Endothelial cell (in vitro differentiated cells): ENCODE results near the gene SREBF1. TPM values are rescaled to one million over a fixed set of nuclear protein-coding genes. Genes with fewer than 3 reads are reported as not detected.

ENCODE experiments used
- DNase-seq: peaks from one replicate; pipeline ENCODE4 v3.0.0; 2021; ENCODE audit warnings: low spot score
- H3K27ac Mint-ChIP-seq: one replicate; pipeline ENCODE4 v1.8.0; 2021; ENCODE audit warnings: mixed read lengths, inconsistent platforms; ENCODE audit not compliant: unreplicated experiment
- H3K27me3 Mint-ChIP-seq: one replicate; pipeline ENCODE4 v1.8.0; 2021; ENCODE audit warnings: mild to moderate bottlenecking, moderate library complexity, mixed read lengths, inconsistent platforms; ENCODE audit not compliant: unreplicated experiment
- H3K36me3 Mint-ChIP-seq: one replicate; pipeline ENCODE4 v1.8.0; 2021; ENCODE audit warnings: mild to moderate bottlenecking, low read depth, mixed read lengths, inconsistent platforms; ENCODE audit not compliant: unreplicated experiment
- H3K4me1 Mint-ChIP-seq: one replicate; pipeline ENCODE4 v1.8.0; 2021; ENCODE audit warnings: mild to moderate bottlenecking, mixed read lengths, inconsistent platforms; ENCODE audit not compliant: unreplicated experiment
- H3K4me3 Mint-ChIP-seq: one replicate; pipeline ENCODE4 v1.8.0; 2021; ENCODE audit warnings: mild to moderate bottlenecking, mixed read lengths, inconsistent platforms; ENCODE audit not compliant: unreplicated experiment
- H3K9me3 Mint-ChIP-seq: one replicate; pipeline ENCODE4 v1.8.0; 2021; ENCODE audit warnings: mixed read lengths, inconsistent platforms; ENCODE audit not compliant: unreplicated experiment
- total RNA-seq: library from RNA; stranded (reverse); fragmentation: NEBNext Ultra II Directional; extraction: Animal tissue kit (Norgen Biotek cat#: 25700); gene quantifications from one replicate; pipeline ENCODE4 v1.2.1, GENCODE V29; 2021; ENCODE audit not compliant: unreplicated experiment
- TF ChIP-seq, protein P1 (sequence below): fragments of 200-600 bp; sonication (generic); IDR thresholded peaks from one replicate; pipeline ENCODE4 v1.5.0; 2021; ENCODE audit warnings: antibody characterized with exemption; ENCODE audit not compliant: unreplicated experiment

The SREBF1 gene
- total RNA-seq, 1 donor from 2014 or later, result 146 TPM

GRCh38 chr17:17852930-17853329 is 16.1 kb upstream of the SREBF1 start:
- Mint-ChIP-seq H3K9me3 (no peaks in the 10 kb centered on the region), H3K4me1 (peaks cover 10% of the 10 kb centered on the region), H3K4me3 (no peak overlapping the region), H3K36me3 (no peaks in the 10 kb centered on the region), H3K27ac (no peak overlapping the region), H3K27me3 (peaks cover 2% of the 10 kb centered on the region)
- no peak for DNase-seq
- TF ChIP-seq, protein P1, sequence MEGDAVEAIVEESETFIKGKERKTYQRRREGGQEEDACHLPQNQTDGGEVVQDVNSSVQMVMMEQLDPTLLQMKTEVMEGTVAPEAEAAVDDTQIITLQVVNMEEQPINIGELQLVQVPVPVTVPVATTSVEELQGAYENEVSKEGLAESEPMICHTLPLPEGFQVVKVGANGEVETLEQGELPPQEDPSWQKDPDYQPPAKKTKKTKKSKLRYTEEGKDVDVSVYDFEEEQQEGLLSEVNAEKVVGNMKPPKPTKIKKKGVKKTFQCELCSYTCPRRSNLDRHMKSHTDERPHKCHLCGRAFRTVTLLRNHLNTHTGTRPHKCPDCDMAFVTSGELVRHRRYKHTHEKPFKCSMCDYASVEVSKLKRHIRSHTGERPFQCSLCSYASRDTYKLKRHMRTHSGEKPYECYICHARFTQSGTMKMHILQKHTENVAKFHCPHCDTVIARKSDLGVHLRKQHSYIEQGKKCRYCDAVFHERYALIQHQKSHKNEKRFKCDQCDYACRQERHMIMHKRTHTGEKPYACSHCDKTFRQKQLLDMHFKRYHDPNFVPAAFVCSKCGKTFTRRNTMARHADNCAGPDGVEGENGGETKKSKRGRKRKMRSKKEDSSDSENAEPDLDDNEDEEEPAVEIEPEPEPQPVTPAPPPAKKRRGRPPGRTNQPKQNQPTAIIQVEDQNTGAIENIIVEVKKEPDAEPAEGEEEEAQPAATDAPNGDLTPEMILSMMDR, result no peak

GRCh38 chr17:17851103-17852002 is 14.6 kb upstream of the SREBF1 start:
- no peak for DNase-seq
- TF ChIP-seq, protein P1, result no peak
- no peak overlapping the region for H3K27ac Mint-ChIP-seq

DNA sequence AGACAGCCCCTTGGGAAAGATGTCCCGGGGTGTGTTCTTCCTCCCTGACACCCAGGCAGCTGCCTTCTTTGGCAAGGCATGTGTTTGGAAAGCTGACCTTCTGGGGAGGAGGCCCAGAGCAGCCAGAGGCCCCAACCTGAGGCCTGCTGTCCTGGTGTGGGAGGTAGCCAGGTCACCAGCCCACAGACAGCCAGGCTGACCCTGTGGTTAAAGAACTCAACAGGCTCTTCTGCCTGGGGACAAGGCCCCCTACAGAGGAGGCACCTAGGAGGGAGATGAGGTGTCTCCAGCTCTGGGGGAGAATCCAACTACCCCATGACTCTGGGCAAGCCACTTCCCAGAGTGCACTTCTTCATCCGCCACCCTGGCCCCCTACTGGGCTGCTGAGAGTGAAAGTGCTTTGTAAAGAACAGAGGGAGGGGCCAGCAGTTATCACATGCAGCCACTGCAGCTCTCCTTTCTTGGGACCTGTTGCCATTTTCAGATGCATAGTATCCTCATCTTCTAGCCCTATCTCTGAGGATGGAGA is 13.1 kb upstream of the SREBF1 start:
- no peak for DNase-seq
- TF ChIP-seq, protein P1, result no peak
- H3K27ac Mint-ChIP-seq, result no peak overlapping the region
- H3K9me3 Mint-ChIP-seq, result no peaks in the 10 kb centered on the region
- H3K27me3 Mint-ChIP-seq, result peaks cover 9% of the 10 kb centered on the region
- H3K36me3 Mint-ChIP-seq, result no peaks in the 10 kb centered on the region
- H3K4me3 Mint-ChIP-seq, result no peak overlapping the region
- peaks cover 16% of the 10 kb centered on the region for H3K4me1 Mint-ChIP-seq

More at GRCh38 chr17:17851103-17852002, 14.6 kb upstream of the SREBF1 start:
- peaks cover 16% of the 10 kb centered on the region for H3K4me1 Mint-ChIP-seq
- H3K27me3 Mint-ChIP-seq, result peaks cover 3% of the 10 kb centered on the region
- H3K4me3 Mint-ChIP-seq, result no peak overlapping the region
- H3K9me3 Mint-ChIP-seq, result no peaks in the 10 kb centered on the region
- no peaks in the 10 kb centered on the region for H3K36me3 Mint-ChIP-seq

GRCh38 chr17:17849147-17849820 is 12.5 kb upstream of the SREBF1 start:
- TF ChIP-seq, protein P1, result no peak
- Mint-ChIP-seq H3K36me3 (no peaks in the 10 kb centered on the region), H3K27ac (no peak overlapping the region), H3K27me3 (peaks cover 11% of the 10 kb centered on the region), H3K4me3 (no peak overlapping the region), H3K4me1 (peaks cover 14% of the 10 kb centered on the region), H3K9me3 (no peaks in the 10 kb centered on the region)
- DNase-seq, result no peak
